Tibial nerve (tissue), 4 donors: ENCODE data around the gene CAPZA1. TPM values are rescaled to one million over a fixed set of nuclear protein-coding genes. Genes with fewer than 3 reads are reported as not detected.
A peak's percentile ranks its signal among the peaks of the same experiment; 100 is the strongest.

Experiments used
- DNase-seq, 2 donors: peaks; one replicate each; pipeline ENCODE4 v3.0.0-alpha.2; 2019; ENCODE audit warnings: low spot score in 2 of 2
- H3K27ac ChIP-seq, 4 donors: fragments of 200-600 bp; sonication (generic) in 3 of 4; one replicate each; pipeline ENCODE4 v1.5.1; 2017 to 2019; ENCODE audit warnings: mild to moderate bottlenecking in 1 of 4
- H3K27me3 ChIP-seq, 2 donors: fragments of 200-600 bp; sonication (generic) in 1 of 2; one replicate each; pipeline versions ENCODE4 v1.5.1 to v1.6.0; 2017 to 2019
- H3K36me3 ChIP-seq, 3 donors: fragments of 200-600 bp; sonication (generic); one replicate each; pipeline ENCODE4 v1.5.1; 2018 to 2019
- H3K4me1 ChIP-seq, 4 donors: fragments of 200-600 bp; sonication (generic) in 3 of 4; one replicate each; pipeline ENCODE4 v1.5.1; 2017 to 2019
- H3K4me3 ChIP-seq, 4 donors: fragments of 200-600 bp; sonication (generic) in 3 of 4; one replicate each; pipeline ENCODE4 v1.5.1; 2017 to 2019; ENCODE audit warnings: mild to moderate bottlenecking in 1 of 4, moderate library complexity in 1 of 4
- H3K9me3 ChIP-seq, 4 donors: fragments of 200-600 bp; sonication (generic) in 3 of 4; one replicate each; pipeline ENCODE4 v1.5.1; 2017 to 2019
- CTCF ChIP-seq, 5 experiments: fragments of 200-600 bp in 3 of 5; fragments of 450-650 bp in 2 of 5; sonication (generic) in 3 of 5; IDR thresholded peaks; one replicate each; pipeline ENCODE4 v1.5.1; 2016 to 2019; ENCODE audit warnings: antibody characterized with exemption in 5 of 5, mild to moderate bottlenecking in 3 of 5, moderate library complexity in 2 of 5
- EP300 ChIP-seq, 2 donors: sonication (generic); formaldehyde crosslinking; IDR thresholded peaks; one replicate each; pipeline ENCODE4 v1.6.1; 2017; ENCODE audit warnings: antibody characterized with exemption in 2 of 2, mild to moderate bottlenecking in 1 of 2
- POLR2A ChIP-seq, 2 donors: fragments of 450-650 bp; IDR thresholded peaks; one replicate each; pipeline ENCODE4 v1.6.1; 2017; ENCODE audit warnings: antibody characterized with exemption in 2 of 2, mild to moderate bottlenecking in 2 of 2, moderate library complexity in 2 of 2
- WGBS, 2 donors: methylation state at CpG; one replicate each; pipeline ENCODE4 v1.1.5; 2018; 5-methylcytosine and 5-hydroxymethylcytosine counted together
- total RNA-seq, 4 donors: library from RNA; depleted of rRNA; stranded (reverse); fragments of >200 nt; gene quantifications; one replicate each; pipeline ENCODE4 v1.1.0, GENCODE V29; 2016

Gene CAPZA1
- total RNA-seq, 4 donors from 2014 or later, result 90.8 to 126 (median 114) TPM

DNA sequence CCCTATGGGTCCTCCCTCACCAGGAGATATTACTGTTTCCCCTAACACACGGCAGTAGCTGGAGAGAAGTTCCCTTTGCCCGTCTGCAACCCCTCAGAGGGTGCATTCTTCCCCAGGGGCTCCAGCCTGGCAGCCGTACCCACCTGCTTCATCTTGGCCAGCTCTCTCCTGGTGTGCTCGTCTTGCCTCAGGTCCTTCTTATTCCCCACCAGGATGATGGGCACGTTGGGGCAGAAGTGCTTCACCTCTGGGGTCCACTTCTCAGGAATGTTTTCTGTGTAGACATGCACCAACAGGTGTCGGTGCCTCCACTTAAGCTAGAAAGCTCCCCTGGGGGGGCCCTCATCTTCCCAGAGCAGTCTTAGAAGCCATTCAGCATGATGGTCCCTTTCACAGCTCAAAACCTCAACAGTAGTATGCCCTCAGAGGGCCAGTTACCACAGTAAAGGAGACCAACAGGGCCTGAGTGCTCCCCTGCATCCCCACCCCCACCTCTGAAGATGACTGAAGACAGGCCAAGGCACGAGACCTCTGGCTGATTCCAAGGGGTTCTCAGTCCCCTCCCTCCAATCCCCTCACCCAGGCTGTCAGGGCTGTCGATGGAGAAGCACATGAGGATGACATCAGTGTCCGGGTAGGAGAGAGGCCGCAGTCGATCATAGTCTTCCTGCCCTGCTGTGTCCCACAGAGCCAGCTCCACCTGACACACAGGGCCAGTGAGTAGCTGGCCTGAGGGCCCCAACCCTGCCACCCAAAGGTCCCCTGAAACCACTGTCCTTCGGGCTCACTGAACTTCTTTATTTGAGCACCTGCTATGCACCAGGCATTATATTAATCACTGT lies 83.0 kb downstream of the CAPZA1 start:
- no peak overlapping the region for H3K4me3 ChIP-seq
- no peak for DNase-seq
- H3K36me3 ChIP-seq, result peaks cover 3 to 29% (median 5%) of the 10 kb centered on the region in 3 donors
- 53 to 55% methylated on average over 12 of the region's 12 CpGs for WGBS, 2 donors
- no peaks in the 10 kb centered on the region for H3K27me3 ChIP-seq
- no peaks in the 10 kb centered on the region for H3K9me3 ChIP-seq
- TF ChIP-seq POLR2A (IDR thresholded peaks at IDR 0.05) (no peak), CTCF (IDR thresholded peaks at IDR 0.05) (no peak), EP300 (IDR thresholded peaks at IDR 0.05) (no peak)
- H3K4me1 ChIP-seq, result peaks cover 0 to 87% (median 69%) of the 10 kb centered on the region in 4 donors
- peak overlapping the region; percentile 81 to 100 (median 98) for H3K27ac ChIP-seq

- Histone ChIP-seq H3K27me3 (no peaks in the 10 kb centered on the region), H3K4me1 (peaks cover 0 to 81% (median 64%) of the 10 kb centered on the region in 4 donors), H3K36me3 (peaks cover 0 to 18% (median 3%) of the 10 kb centered on the region in 3 donors), H3K27ac (peak overlapping the region; percentile 95 to 100 (median 98)), H3K4me3 (no peak overlapping the region), H3K9me3 (no peaks in the 10 kb centered on the region)
- WGBS, 2 donors, result 60 to 68% methylated on average over 8 of the region's 8 CpGs
- TF ChIP-seq CTCF (IDR thresholded peaks at IDR 0.05), result no peak
- TF ChIP-seq EP300 (IDR thresholded peaks at IDR 0.05), result no peak
- TF ChIP-seq POLR2A (IDR thresholded peaks at IDR 0.05), result no peak
- no peak for DNase-seq
Observed at GRCh38 chr1:112703706-112704105, 84.1 kb downstream of the CAPZA1 start.

GRCh38 chr1:112704391-112704933 lies 84.8 kb downstream of the CAPZA1 start:
- Histone ChIP-seq H3K4me1 (peaks cover 0 to 73% (median 57%) of the 10 kb centered on the region in 4 donors), H3K27ac (peak overlapping the region; percentile 95 to 100 (median 98)), H3K9me3 (no peaks in the 10 kb centered on the region), H3K27me3 (no peaks in the 10 kb centered on the region), H3K36me3 (peaks cover 0 to 13% (median 3%) of the 10 kb centered on the region in 3 donors), H3K4me3 (peak overlapping the region; percentile 69 to 98 (median 97))
- TF ChIP-seq EP300 (IDR thresholded peaks at IDR 0.05) (peak in 1 of 2 donors; percentile 12), POLR2A (IDR thresholded peaks at IDR 0.05) (no peak)
- WGBS, 2 donors, result 16% methylated on average over 7 of the region's 7 CpGs
- DNase-seq, result peak in 1 of 2 donors; percentile 58

GRCh38 chr1:112704934-112705627 lies 85.4 kb downstream of the CAPZA1 start:
- TF ChIP-seq POLR2A (IDR thresholded peaks at IDR 0.05), result peak; percentile 18 to 72
- peak in 1 of 2 donors; percentile 79 for TF ChIP-seq EP300 (IDR thresholded peaks at IDR 0.05)
- peak in 3 of 5 experiments; percentile 8 to 30 (median 9) for TF ChIP-seq CTCF (IDR thresholded peaks at IDR 0.05)
- H3K4me3 ChIP-seq, result peak overlapping the region; percentile 69 to 98 (median 97)
- H3K9me3 ChIP-seq, result no peaks in the 10 kb centered on the region
- peak overlapping the region; percentile 95 to 100 (median 98) for H3K27ac ChIP-seq
- H3K36me3 ChIP-seq, result peaks cover 0 to 10% (median 3%) of the 10 kb centered on the region in 3 donors
- peaks cover 0 to 67% (median 51%) of the 10 kb centered on the region in 4 donors for H3K4me1 ChIP-seq
- H3K27me3 ChIP-seq, result no peaks in the 10 kb centered on the region
- peak; percentile 85 to 91 for DNase-seq
- WGBS, 2 donors, result 0 to 3% methylated on average over 13 of the region's 13 CpGs

GRCh38 chr1:112706505-112707220 lies 87.0 kb downstream of the CAPZA1 start, which contains the start of gene RHOC:
RHOC (minus strand) TSS chr1:112707127; CDS start chr1:112703799, 3,328 bp downstream.
- Histone ChIP-seq H3K27ac (peak within 1 kb of the TSS; percentile 95 to 100 (median 98)), H3K9me3 (no peaks in the 10 kb centered on the region), H3K27me3 (no peaks in the 10 kb centered on the region), H3K4me3 (peak within 1 kb of the TSS; percentile 69 to 98 (median 97)), H3K36me3 (peaks cover 0 to 10% (median 3%) of the 10 kb centered on the region in 3 donors), H3K4me1 (peaks cover 0 to 51% (median 35%) of the 10 kb centered on the region in 4 donors)
- TF ChIP-seq POLR2A (IDR thresholded peaks at IDR 0.05) (peak; percentile 73 to 90), EP300 (IDR thresholded peaks at IDR 0.05) (peak in 1 of 2 donors; percentile 91), CTCF (IDR thresholded peaks at IDR 0.05) (no peak)
- DNase-seq, result peak in 1 of 2 donors; percentile 41
- 1% methylated on average over 15 to 53 of the region's 61 CpGs for WGBS, 2 donors
